Neural progenitor cell (in vitro differentiated cells): ENCODE measurements around the gene AFF4. TPM values are rescaled to one million over a fixed set of nuclear protein-coding genes. Genes with fewer than 3 reads are reported as not detected.

ENCODE experiments used
- DNase-seq: peaks from one replicate; pipeline ENCODE4 v3.0.0-alpha.2; 2016; ENCODE audit warnings: low spot score
- H2AFZ ChIP-seq: fragments of 200-600 bp; sonication (generic); replicated peaks from 2 replicates; pipeline ENCODE4 v1.6.1; 2016; ENCODE audit warnings: antibody characterized with exemption
- H3F3A ChIP-seq: fragments of 200-600 bp; sonication (generic); 2 replicates; pipeline ENCODE4 v1.6.1; 2016; ENCODE audit warnings: antibody characterized with exemption, low read depth
- H3K27ac ChIP-seq: fragments of 200-600 bp; sonication (generic); 2 replicates; pipeline ENCODE4 v1.5.1; 2016; ENCODE audit warnings: mild to moderate bottlenecking
- H3K27me3 ChIP-seq: fragments of 200-600 bp; sonication (generic); 2 replicates; pipeline ENCODE4 v1.6.1; 2016; ENCODE audit warnings: mild to moderate bottlenecking, moderate library complexity
- H3K36me3 ChIP-seq: fragments of 200-600 bp; sonication (generic); 2 replicates; pipeline ENCODE4 v1.5.1; 2016
- H3K4me1 ChIP-seq: fragments of 200-600 bp; sonication (generic); 2 replicates; pipeline ENCODE4 v1.6.1; 2016; ENCODE audit warnings: mixed run types
- H3K4me2 ChIP-seq: fragments of 200-600 bp; sonication (generic); 2 replicates; pipeline ENCODE4 v1.6.1; 2016
- H3K4me3 ChIP-seq: fragments of 200-600 bp; sonication (generic); 2 replicates; pipeline ENCODE4 v1.5.1; 2016
- H3K79me2 ChIP-seq: fragments of 200-600 bp; sonication (generic); 2 replicates; pipeline ENCODE4 v1.6.1; 2016; ENCODE audit warnings: low read depth
- H3K9ac ChIP-seq: fragments of 200-600 bp; sonication (generic); 2 replicates; pipeline ENCODE4 v1.6.1; 2016
- H3K9me3 ChIP-seq: fragments of 200-600 bp; sonication (generic); 2 replicates; pipeline ENCODE4 v1.5.1; 2016; ENCODE audit warnings: low read depth
- H4K20me1 ChIP-seq: fragments of 200-600 bp; sonication (generic); 2 replicates; pipeline ENCODE4 v1.6.1; 2016; ENCODE audit warnings: low read depth
- H3K27ac Mint-ChIP-seq: 3 replicates; pipeline ENCODE4 v1.8.0; 2021; ENCODE audit warnings: mixed read lengths
- H3K27me3 Mint-ChIP-seq: 2 replicates; pipeline ENCODE4 v1.8.0; 2022; ENCODE audit warnings: low read depth, mild to moderate bottlenecking, inconsistent platforms, moderate library complexity, mixed read lengths; ENCODE audit not compliant: insufficient read depth
- H3K36me3 Mint-ChIP-seq: 3 replicates; pipeline ENCODE4 v1.8.0; 2021; ENCODE audit warnings: mixed read lengths
- H3K4me1 Mint-ChIP-seq: 3 replicates; pipeline ENCODE4 v1.8.0; 2021; ENCODE audit warnings: mixed read lengths
- H3K4me3 Mint-ChIP-seq: 3 replicates; pipeline ENCODE4 v1.8.0; 2021; ENCODE audit warnings: mild to moderate bottlenecking, moderate library complexity, mixed read lengths
- H3K9me3 Mint-ChIP-seq: 3 replicates; pipeline ENCODE4 v1.8.0; 2020; ENCODE audit warnings: mixed read lengths
- CTCF ChIP-seq: fragments of 200-600 bp; sonication (generic); IDR thresholded peaks from 2 replicates; pipeline ENCODE4 v1.5.1; 2017; ENCODE audit warnings: antibody characterized with exemption, mild to moderate bottlenecking
- EZH2 ChIP-seq: fragments of 200-600 bp; sonication (generic); IDR thresholded peaks from 2 replicates; pipeline ENCODE4 v1.6.1; 2017; ENCODE audit warnings: antibody characterized with exemption, mild to moderate bottlenecking, moderate library complexity
- EZH2phosphoT487 ChIP-seq: fragments of 200-600 bp; sonication (generic); IDR thresholded peaks from 2 replicates; pipeline ENCODE4 v1.6.1; 2017; ENCODE audit warnings: antibody characterized with exemption
- total RNA-seq: library from RNA; depleted of rRNA; stranded (reverse); fragments of >200 nt; gene quantifications from 2 replicates; pipeline ENCODE4 v1.2.3, GENCODE V29; 2015; ENCODE audit warnings: low replicate concordance

AFF4 gene
- total RNA-seq, 1 donor from 2014 or later, result 63.6 TPM

- Mint-ChIP-seq H3K4me3 (no peak overlapping the region), H3K9me3 (no peaks in the 10 kb centered on the region), H3K27ac (no peak overlapping the region), H3K4me1 (no peaks in the 10 kb centered on the region), H3K36me3 (peaks cover 15% of the 10 kb centered on the region), H3K27me3 (no peaks in the 10 kb centered on the region)
- Histone ChIP-seq H3K79me2 (peaks cover 40% of the 10 kb centered on the region), H2AFZ (no peak overlapping the region), H3K36me3 (no peaks in the 10 kb centered on the region), H3K4me1 (no peaks in the 10 kb centered on the region), H3K27ac (no peak overlapping the region), H4K20me1 (peaks cover 59% of the 10 kb centered on the region), H3K9ac (no peak overlapping the region), H3K4me3 (no peak overlapping the region), H3K9me3 (no peaks in the 10 kb centered on the region), H3K27me3 (no peaks in the 10 kb centered on the region), H3F3A (no peaks in the 10 kb centered on the region), H3K4me2 (no peak overlapping the region)
- DNase-seq, result no peak
- TF ChIP-seq CTCF, result no peak
- no peak for TF ChIP-seq EZH2phosphoT487
- no peak for TF ChIP-seq EZH2
Measured at GRCh38 chr5:132907161-132907560, 56.3 kb downstream of the AFF4 start.

- no peak overlapping the region for H2AFZ ChIP-seq
- Mint-ChIP-seq H3K4me1 (no peaks in the 10 kb centered on the region), H3K4me3 (no peak overlapping the region), H3K9me3 (no peaks in the 10 kb centered on the region), H3K27me3 (no peaks in the 10 kb centered on the region), H3K36me3 (peaks cover 11% of the 10 kb centered on the region), H3K27ac (no peak overlapping the region)
- DNase-seq, result no peak
- H3K27ac ChIP-seq, result no peak overlapping the region
- no peaks in the 10 kb centered on the region for H3K4me1 ChIP-seq
- H3K79me2 ChIP-seq, result peaks cover 34% of the 10 kb centered on the region
- H3K9ac ChIP-seq, result no peak overlapping the region
- H3K9me3 ChIP-seq, result no peaks in the 10 kb centered on the region
- peaks cover 54% of the 10 kb centered on the region for H4K20me1 ChIP-seq
- no peaks in the 10 kb centered on the region for H3K27me3 ChIP-seq
- no peaks in the 10 kb centered on the region for H3F3A ChIP-seq
- no peak overlapping the region for H3K4me3 ChIP-seq
- no peak overlapping the region for H3K4me2 ChIP-seq
- TF ChIP-seq EZH2, result no peak
- no peak for TF ChIP-seq EZH2phosphoT487
- TF ChIP-seq CTCF, result no peak
- no peaks in the 10 kb centered on the region for H3K36me3 ChIP-seq
Measured at GRCh38 chr5:132905938-132906337, 57.5 kb downstream of the AFF4 start.

GRCh38 chr5:132901730-132902129, 61.7 kb downstream of the AFF4 start:
- DNase-seq, result no peak
- Mint-ChIP-seq H3K27ac (no peak overlapping the region), H3K36me3 (peaks cover 12% of the 10 kb centered on the region), H3K4me1 (no peaks in the 10 kb centered on the region), H3K4me3 (no peak overlapping the region), H3K27me3 (no peaks in the 10 kb centered on the region), H3K9me3 (no peaks in the 10 kb centered on the region)
- H3K9ac ChIP-seq, result no peak overlapping the region
- H2AFZ ChIP-seq, result no peak overlapping the region
- no peak overlapping the region for H3K27ac ChIP-seq
- H3K27me3 ChIP-seq, result no peaks in the 10 kb centered on the region
- peaks cover 23% of the 10 kb centered on the region for H3K79me2 ChIP-seq
- peaks cover 8% of the 10 kb centered on the region for H3K36me3 ChIP-seq
- H3K4me2 ChIP-seq, result no peak overlapping the region
- no peaks in the 10 kb centered on the region for H3K4me1 ChIP-seq
- no peaks in the 10 kb centered on the region for H3K9me3 ChIP-seq
- H4K20me1 ChIP-seq, result peaks cover 25% of the 10 kb centered on the region
- no peak for TF ChIP-seq EZH2phosphoT487
- TF ChIP-seq EZH2, result no peak
- TF ChIP-seq CTCF, result no peak
- no peaks in the 10 kb centered on the region for H3F3A ChIP-seq
- H3K4me3 ChIP-seq, result no peak overlapping the region
